Spleen (tissue), 11 donors: ENCODE data around the gene CNGA4. TPM values are rescaled to one million over a fixed set of nuclear protein-coding genes. Genes with fewer than 3 reads are reported as not detected.

Source experiments
- DNase-seq: peaks from one replicate; pipeline ENCODE4 v3.0.0-alpha.2; 2020
- H3K27ac ChIP-seq, 8 donors: fragments of 200-600 bp; sonication (generic) in 7 of 8; 1 replicate in 4 of 8; 2 replicates in 4 of 8; pipeline versions ENCODE4 v1.5.0 to v1.8.0; 2016 to 2021; ENCODE audit warnings: inconsistent platforms in 4 of 8, mild to moderate bottlenecking in 4 of 8, moderate library complexity in 1 of 8
- H3K27me3 ChIP-seq, 7 donors: fragments of 200-600 bp; sonication (generic) in 6 of 7; replicated peaks in 1 of 7; 1 replicate in 4 of 7; 2 replicates in 3 of 7; pipeline versions ENCODE4 v1.5.0 to v1.8.0; 2016 to 2021; ENCODE audit warnings: inconsistent platforms in 3 of 7, mild to moderate bottlenecking in 1 of 7
- H3K36me3 ChIP-seq, 6 donors: fragments of 200-600 bp; sonication (generic) in 5 of 6; 1 replicate in 4 of 6; 2 replicates in 2 of 6; pipeline versions ENCODE4 v1.5.0 to v1.8.0; 2016 to 2021; ENCODE audit warnings: inconsistent platforms in 2 of 6
- H3K4me1 ChIP-seq, 6 donors: fragments of 200-600 bp; sonication (generic) in 5 of 6; 1 replicate in 3 of 6; 2 replicates in 3 of 6; pipeline versions ENCODE4 v1.5.0 to v1.8.0; 2016 to 2021; ENCODE audit warnings: inconsistent platforms in 3 of 6
- H3K4me3 ChIP-seq, 8 donors: fragments of 200-600 bp; sonication (generic) in 7 of 8; 1 replicate in 4 of 8; 2 replicates in 4 of 8; pipeline versions ENCODE4 v1.5.0 to v1.8.0; 2016 to 2021; ENCODE audit warnings: inconsistent platforms in 4 of 8, mild to moderate bottlenecking in 4 of 8, moderate library complexity in 2 of 8
- H3K9me3 ChIP-seq, 8 donors: fragments of 200-600 bp; sonication (generic) in 7 of 8; 1 replicate in 4 of 8; 2 replicates in 4 of 8; pipeline versions ENCODE4 v1.5.0 to v1.8.0; 2016 to 2021; ENCODE audit warnings: inconsistent platforms in 4 of 8
- POLR2A ChIP-seq, 3 donors: fragments of 450-650 bp; IDR thresholded peaks; one replicate each; pipeline ENCODE4 v1.5.1; 2017; ENCODE audit warnings: antibody characterized with exemption in 3 of 3, mild to moderate bottlenecking in 1 of 3
- POLR2AphosphoS5 ChIP-seq, 3 donors: sonication (generic); formaldehyde crosslinking; IDR thresholded peaks; one replicate each; pipeline ENCODE4 v1.5.1; 2017; ENCODE audit warnings: antibody characterized with exemption in 3 of 3
- WGBS, 5 donors: extraction: QIAGEN DNeasy Blood & Tissue Kit in 3 of 5; methylation state at CpG; one replicate each; pipeline versions ENCODE4 v1.1.5 to v1.1.7; 2013 to 2018; 5-methylcytosine and 5-hydroxymethylcytosine counted together
- intact Hi-C: fragments of 100-400 bp; cut with DNase I; formaldehyde crosslinking; loops from one replicate; pipeline ENCODE4 v1.15.0; 2023; ENCODE audit warnings: low total_unique reads
- polyA plus RNA-seq, 3 donors: library from polyadenylated mRNA; stranded (reverse); fragments of 200-250 nt; gene quantifications; one replicate each; pipeline ENCODE4 v1.2.1, GENCODE V29; 2013
- total RNA-seq, 7 donors: library from RNA; depleted of rRNA in 3 of 7; stranded (reverse); fragments of >200 nt in 3 of 7; fragmentation: NEBNext Ultra II Directional in 4 of 7; extraction: Animal tissue kit (Norgen Biotek cat#: 25700) in 4 of 7; gene quantifications; one replicate each; pipeline versions ENCODE4 v1.1.0 to v1.2.1, GENCODE V29; 2016 to 2021
- TF ChIP-seq, protein P1 (sequence below), 11 experiments: fragments of 200-600 bp in 7 of 11; fragments of 450-650 bp in 4 of 11; sonication (generic) in 4 of 11; IDR thresholded peaks in 8 of 11; conservative IDR thresholded peaks in 3 of 11; 1 replicate in 7 of 11; 2 replicates in 4 of 11; pipeline versions ENCODE4 v1.4.0 to v1.8.0; 2016 to 2021; ENCODE audit warnings: antibody characterized with exemption in 11 of 11, inconsistent platforms in 4 of 11, mild to moderate bottlenecking in 1 of 11
- donor health status: healthy with polysubstance abuse.
- donor health status: DM: no; HTN: no; CAD: no; lungs with moderate emphysema.
- donor health status: DM: no; HTN: no; CAD: no.
- donor health status: Bipolar disorder and iron deficiency.
- donor health status: healthy.
- donor health status: DM: no; HTN: no; CAD: no.
- donor health status: DM: yes; HTN: yes; CAD: no.

CNGA4 gene
- total and polyA plus RNA-seq, 10 donors: 0.06 to 0.60 (median 0.29) TPM; not detected in 2

GRCh38 chr11:6202041-6202440, 36.8 kb upstream of the CNGA4 start:
- Histone ChIP-seq H3K9me3 (no peaks in the 10 kb centered on the region), H3K27me3 (no peaks in the 10 kb centered on the region), H3K27ac (peak overlapping the region in 7 of 8 donors; percentile 75 to 94 (median 85)), H3K4me3 (peak overlapping the region in 1 of 8 donors; percentile 33), H3K36me3 (peaks cover 0 to 26% (median 11%) of the 10 kb centered on the region in 6 donors), H3K4me1 (peaks cover 0 to 60% (median 4%) of the 10 kb centered on the region in 6 donors)
- no peak for TF ChIP-seq POLR2A (IDR thresholded peaks at IDR 0.05)
- no peak for DNase-seq
- intact Hi-C loops: no loop called here
- 62 to 87% (median 76%) methylated on average over 1 of the region's 1 CpG for WGBS, 5 donors

- intact Hi-C loops: no loop called here
- Histone ChIP-seq H3K27ac (peak overlapping the region in 5 of 8 donors; percentile 75 to 94 (median 89)), H3K4me3 (no peak overlapping the region), H3K27me3 (no peaks in the 10 kb centered on the region), H3K9me3 (no peaks in the 10 kb centered on the region), H3K4me1 (peaks cover 0 to 60% (median 4%) of the 10 kb centered on the region in 6 donors), H3K36me3 (peaks cover 0 to 37% (median 18%) of the 10 kb centered on the region in 6 donors)
- WGBS, 5 donors: 23 to 36% (median 28%) methylated on average over 3 of the region's 3 CpGs
- TF ChIP-seq, protein P1, sequence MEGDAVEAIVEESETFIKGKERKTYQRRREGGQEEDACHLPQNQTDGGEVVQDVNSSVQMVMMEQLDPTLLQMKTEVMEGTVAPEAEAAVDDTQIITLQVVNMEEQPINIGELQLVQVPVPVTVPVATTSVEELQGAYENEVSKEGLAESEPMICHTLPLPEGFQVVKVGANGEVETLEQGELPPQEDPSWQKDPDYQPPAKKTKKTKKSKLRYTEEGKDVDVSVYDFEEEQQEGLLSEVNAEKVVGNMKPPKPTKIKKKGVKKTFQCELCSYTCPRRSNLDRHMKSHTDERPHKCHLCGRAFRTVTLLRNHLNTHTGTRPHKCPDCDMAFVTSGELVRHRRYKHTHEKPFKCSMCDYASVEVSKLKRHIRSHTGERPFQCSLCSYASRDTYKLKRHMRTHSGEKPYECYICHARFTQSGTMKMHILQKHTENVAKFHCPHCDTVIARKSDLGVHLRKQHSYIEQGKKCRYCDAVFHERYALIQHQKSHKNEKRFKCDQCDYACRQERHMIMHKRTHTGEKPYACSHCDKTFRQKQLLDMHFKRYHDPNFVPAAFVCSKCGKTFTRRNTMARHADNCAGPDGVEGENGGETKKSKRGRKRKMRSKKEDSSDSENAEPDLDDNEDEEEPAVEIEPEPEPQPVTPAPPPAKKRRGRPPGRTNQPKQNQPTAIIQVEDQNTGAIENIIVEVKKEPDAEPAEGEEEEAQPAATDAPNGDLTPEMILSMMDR (IDR thresholded peaks at IDR 0.05 in 8 of 11, conservative IDR thresholded peaks at IDR 0.05 in 3 of 11): no peak
- TF ChIP-seq POLR2AphosphoS5 (IDR thresholded peaks at IDR 0.05): no peak
- no peak for DNase-seq
These were observed 35.6 kb upstream of the CNGA4 start for GRCh38 chr11:6203327-6203726.

- peaks cover 0 to 59% (median 4%) of the 10 kb centered on the region in 6 donors for H3K4me1 ChIP-seq
- WGBS, 5 donors: 70 to 95% (median 84%) methylated on average over 1 of the region's 1 CpG
- no peaks in the 10 kb centered on the region for H3K9me3 ChIP-seq
- TF ChIP-seq POLR2A (IDR thresholded peaks at IDR 0.05): no peak
- TF ChIP-seq, protein P1 (IDR thresholded peaks at IDR 0.05 in 8 of 11, conservative IDR thresholded peaks at IDR 0.05 in 3 of 11): no peak
- no peak for TF ChIP-seq POLR2AphosphoS5 (IDR thresholded peaks at IDR 0.05)
- no peaks in the 10 kb centered on the region for H3K27me3 ChIP-seq
- DNase-seq: no peak
- H3K36me3 ChIP-seq: peaks cover 0 to 51% (median 23%) of the 10 kb centered on the region in 6 donors
- peak overlapping the region in 6 of 8 donors; percentile 36 to 94 (median 87) for H3K27ac ChIP-seq
- intact Hi-C loops: no loop called here
- H3K4me3 ChIP-seq: no peak overlapping the region
These were observed 34.2 kb upstream of the CNGA4 start for GRCh38 chr11:6204706-6205105.

DNA sequence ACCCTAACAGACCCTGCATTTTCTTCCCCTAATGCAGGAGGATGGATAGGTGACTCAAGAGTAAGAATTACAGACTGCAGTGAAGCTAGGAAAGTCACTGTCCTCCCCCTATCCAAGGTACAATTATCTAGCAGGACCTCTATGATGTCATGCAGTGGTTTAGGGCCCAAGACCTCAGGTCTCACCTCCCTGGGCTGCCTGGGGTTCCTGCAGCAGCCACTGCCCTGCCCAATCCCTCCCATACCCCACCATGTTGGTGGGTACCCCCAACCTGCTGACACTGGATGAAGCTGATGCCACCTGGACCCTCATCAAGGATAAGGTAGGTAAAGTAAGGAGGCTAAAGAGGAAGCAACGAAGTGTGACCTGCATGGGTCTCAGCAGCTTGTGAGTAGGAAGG, 33.5 kb upstream of the CNGA4 start, which contains the start of gene C11orf42:
Gene C11orf42 (plus strand): TSS at position 192 of the 400 bp plus-strand sequence. CDS start 59 bp downstream, at position 251.
- Histone ChIP-seq H3K4me3 (no peak within 1 kb of the TSS), H3K4me1 (peaks cover 0 to 53% (median 4%) of the 10 kb centered on the region in 6 donors), H3K36me3 (peaks cover 0 to 57% (median 29%) of the 10 kb centered on the region in 6 donors), H3K27me3 (no peaks in the 10 kb centered on the region), H3K9me3 (no peaks in the 10 kb centered on the region), H3K27ac (peak within 1 kb of the TSS in 6 of 8 donors; percentile 36 to 94 (median 87))
- intact Hi-C loops: no loop called here
- no peak for DNase-seq
- 81 to 94% (median 93%) methylated on average over 1 of the region's 1 CpG for WGBS, 5 donors
- TF ChIP-seq, protein P1 (IDR thresholded peaks at IDR 0.05 in 8 of 11, conservative IDR thresholded peaks at IDR 0.05 in 3 of 11): no peak
- no peak for TF ChIP-seq POLR2A (IDR thresholded peaks at IDR 0.05)
- no peak for TF ChIP-seq POLR2AphosphoS5 (IDR thresholded peaks at IDR 0.05)
